RWPE1 (cell line): ENCODE data around the gene PABPN1L.

Experiments
- CTCF ChIA-PET: fragments of 350-600 bp; sonication (Branson Sonifier 250); formaldehyde crosslinking; extraction: SDS; loops from one replicate; lab custom pipeline; 2021; lab: Yijun Ruan, JAX
- POLR2A ChIA-PET: fragments of 400-600 bp; formaldehyde crosslinking; extraction: SDS; loops from one replicate; lab custom pipeline; 2020; ENCODE audit warnings: antibody characterized with exemption; ENCODE audit not compliant: low non-redundant PET; lab: Yijun Ruan, JAX
- DNase-seq: peaks from one replicate; pipeline ENCODE4 v3.0.0; 2012; ENCODE audit warnings: low spot score
- H3K27ac ChIP-seq: fragments of 450-650 bp; 2 replicates; pipeline ENCODE4 v1.5.1; 2017
- TF ChIP-seq, protein P1 (sequence below): fragments of 450-650 bp; conservative IDR thresholded peaks from 2 replicates; pipeline ENCODE4 v1.5.1; 2017; ENCODE audit warnings: low read depth, mild to moderate bottlenecking

The PABPN1L gene, protein sequence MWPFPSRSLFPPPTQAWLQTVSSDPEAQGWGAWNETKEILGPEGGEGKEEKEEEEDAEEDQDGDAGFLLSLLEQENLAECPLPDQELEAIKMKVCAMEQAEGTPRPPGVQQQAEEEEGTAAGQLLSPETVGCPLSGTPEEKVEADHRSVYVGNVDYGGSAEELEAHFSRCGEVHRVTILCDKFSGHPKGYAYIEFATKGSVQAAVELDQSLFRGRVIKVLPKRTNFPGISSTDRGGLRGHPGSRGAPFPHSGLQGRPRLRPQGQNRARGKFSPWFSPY

DNA sequence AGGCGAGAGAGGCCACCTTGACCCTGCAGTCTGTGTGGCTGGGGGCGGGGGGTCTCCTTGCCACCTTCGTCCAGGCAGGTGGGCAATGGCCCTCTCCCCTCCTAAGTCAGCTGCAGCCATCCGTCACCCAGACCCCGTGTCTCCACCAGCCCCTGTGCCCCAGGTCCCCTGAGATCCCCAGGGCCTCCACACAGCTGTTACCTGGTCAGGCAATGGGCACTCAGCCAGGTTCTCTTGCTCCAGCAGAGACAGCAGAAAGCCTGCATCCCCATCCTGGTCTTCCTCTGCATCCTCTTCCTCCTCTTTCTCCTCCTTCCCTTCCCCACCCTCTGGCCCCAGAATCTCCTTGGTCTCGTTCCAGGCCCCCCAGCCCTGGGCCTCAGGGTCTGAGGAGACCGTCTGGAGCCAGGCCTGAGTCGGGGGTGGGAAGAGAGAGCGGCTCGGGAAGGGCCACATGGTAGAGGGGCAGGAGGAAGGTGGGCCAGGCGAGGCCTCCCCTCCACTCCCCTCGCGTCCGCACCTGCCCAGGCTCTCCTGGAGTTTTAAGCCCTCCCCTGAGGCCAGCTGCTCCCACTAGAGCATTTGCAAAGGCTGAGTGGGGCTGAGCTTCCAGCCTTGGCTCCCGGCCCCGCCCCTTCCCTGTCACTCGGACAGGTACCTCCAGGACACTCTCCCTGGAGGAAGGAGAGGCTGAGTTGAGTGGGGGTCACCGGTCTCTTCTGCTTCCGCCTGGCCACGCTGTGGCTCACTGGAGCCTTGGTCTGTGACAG lies at the start of gene PABPN1L:
Gene PABPN1L (minus strand): TSS at position 510 of the 770 bp plus-strand sequence. CDS start 54 bp downstream, at position 456.
- ChIA-PET CTCF (no interaction called here), POLR2A (no interaction called here)
- DNase-seq: no peak

DNA sequence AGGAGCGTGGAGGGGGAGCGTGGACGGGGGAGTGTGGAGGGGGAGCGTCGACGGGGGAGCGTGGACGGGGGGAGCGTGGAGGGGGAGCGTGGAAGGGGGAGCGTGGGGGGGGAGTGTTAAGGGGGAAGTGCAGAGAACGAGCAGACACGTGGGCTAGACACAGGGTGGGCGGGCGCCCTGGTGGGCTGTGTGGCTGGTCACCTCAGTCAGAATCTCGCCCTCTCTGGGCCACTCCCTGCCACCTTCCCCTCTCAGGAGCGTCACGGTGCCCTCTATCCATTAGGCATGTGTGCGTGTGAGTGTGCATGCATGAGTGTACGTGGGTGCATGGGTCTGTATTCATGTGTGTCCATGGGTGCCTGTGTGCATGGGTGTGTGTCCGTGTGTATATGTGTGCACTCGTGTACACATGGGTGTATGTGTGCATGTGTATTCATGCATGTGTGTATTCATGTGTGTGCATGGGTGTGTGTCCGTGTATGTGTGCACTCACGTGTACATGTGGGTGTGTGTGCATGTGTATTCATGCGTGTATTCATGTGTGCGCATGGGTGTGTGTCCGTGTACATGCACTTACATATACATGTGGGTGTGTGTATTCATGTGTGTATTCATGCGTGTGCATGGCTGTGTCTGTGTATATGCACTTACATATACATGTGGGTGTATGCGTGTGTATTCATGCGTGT lies 49.3 kb upstream of the PABPN1L start:
- POLR2A ChIA-PET: no interaction called here
- no peak overlapping the region for H3K27ac ChIP-seq
- CTCF ChIA-PET: no interaction called here
- no peak for DNase-seq
- TF ChIP-seq, protein P1, sequence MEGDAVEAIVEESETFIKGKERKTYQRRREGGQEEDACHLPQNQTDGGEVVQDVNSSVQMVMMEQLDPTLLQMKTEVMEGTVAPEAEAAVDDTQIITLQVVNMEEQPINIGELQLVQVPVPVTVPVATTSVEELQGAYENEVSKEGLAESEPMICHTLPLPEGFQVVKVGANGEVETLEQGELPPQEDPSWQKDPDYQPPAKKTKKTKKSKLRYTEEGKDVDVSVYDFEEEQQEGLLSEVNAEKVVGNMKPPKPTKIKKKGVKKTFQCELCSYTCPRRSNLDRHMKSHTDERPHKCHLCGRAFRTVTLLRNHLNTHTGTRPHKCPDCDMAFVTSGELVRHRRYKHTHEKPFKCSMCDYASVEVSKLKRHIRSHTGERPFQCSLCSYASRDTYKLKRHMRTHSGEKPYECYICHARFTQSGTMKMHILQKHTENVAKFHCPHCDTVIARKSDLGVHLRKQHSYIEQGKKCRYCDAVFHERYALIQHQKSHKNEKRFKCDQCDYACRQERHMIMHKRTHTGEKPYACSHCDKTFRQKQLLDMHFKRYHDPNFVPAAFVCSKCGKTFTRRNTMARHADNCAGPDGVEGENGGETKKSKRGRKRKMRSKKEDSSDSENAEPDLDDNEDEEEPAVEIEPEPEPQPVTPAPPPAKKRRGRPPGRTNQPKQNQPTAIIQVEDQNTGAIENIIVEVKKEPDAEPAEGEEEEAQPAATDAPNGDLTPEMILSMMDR: no peak

More for the DNA sequence above, at the start of gene PABPN1L:
- TF ChIP-seq, protein P1: no peak
- H3K27ac ChIP-seq: no peak within 1 kb of the TSS

DNA sequence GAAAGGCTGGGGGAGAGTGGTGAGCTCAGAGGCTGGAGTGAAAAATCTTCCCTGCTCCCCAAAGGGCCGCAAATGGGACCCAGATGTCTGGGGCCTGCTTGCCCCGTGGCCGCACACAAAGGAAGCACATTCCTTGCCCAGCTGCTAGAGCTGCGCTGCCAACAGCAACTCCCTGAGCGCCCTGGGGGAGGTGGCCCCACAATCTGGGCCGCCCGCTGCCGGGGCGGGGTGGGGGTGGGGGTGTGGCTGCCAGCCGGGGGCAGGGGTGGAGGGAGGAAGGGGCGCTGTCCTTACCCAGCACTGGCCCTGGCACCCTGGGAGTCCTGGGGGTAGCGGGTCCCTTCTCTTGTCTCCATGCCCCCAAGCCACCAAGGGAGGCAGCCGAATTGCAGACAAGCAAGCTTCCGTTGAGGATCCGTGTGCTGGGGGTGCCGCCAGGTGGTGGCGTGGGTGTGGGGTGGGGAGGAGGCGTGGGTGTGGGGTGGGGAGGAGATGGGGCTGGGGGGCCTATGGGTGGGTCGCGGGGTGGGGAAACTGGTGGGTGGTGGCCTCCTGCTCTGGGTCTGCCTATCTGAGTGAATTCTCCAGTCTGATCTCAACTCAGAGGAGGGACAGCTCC lies 48.4 kb upstream of the PABPN1L start:
- CTCF ChIA-PET: no interaction called here
- H3K27ac ChIP-seq: peak overlapping the region; percentile 62
- POLR2A ChIA-PET: interaction anchor here (0.6 kb wide), 1 partner anchor 60 kb away, joined by 3 read pairs; no protein-coding TSS in a partner anchor
- DNase-seq: no peak
- TF ChIP-seq, protein P1: no peak

DNA sequence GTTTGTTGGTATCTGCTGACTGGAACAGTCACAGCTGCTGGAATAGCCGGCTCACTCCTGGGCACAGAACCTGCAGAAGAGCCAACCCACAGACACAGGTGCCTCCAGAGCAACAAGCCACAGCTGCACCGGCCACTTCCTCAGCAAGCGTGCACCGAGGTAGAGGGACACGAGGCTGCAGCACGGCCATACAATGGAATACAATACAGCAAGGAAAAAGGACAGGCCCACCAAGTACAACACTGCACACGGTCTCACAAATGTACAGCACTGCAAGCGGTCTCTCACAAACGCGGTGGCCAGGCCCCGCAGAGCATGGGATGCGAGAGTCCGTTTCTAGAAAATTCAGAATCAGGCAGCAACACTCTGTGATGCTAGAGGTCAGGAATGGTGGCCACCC lies 47.4 kb upstream of the PABPN1L start:
- ChIA-PET POLR2A (no interaction called here), CTCF (no interaction called here)
- TF ChIP-seq, protein P1: no peak
- no peak overlapping the region for H3K27ac ChIP-seq
- no peak for DNase-seq

DNA sequence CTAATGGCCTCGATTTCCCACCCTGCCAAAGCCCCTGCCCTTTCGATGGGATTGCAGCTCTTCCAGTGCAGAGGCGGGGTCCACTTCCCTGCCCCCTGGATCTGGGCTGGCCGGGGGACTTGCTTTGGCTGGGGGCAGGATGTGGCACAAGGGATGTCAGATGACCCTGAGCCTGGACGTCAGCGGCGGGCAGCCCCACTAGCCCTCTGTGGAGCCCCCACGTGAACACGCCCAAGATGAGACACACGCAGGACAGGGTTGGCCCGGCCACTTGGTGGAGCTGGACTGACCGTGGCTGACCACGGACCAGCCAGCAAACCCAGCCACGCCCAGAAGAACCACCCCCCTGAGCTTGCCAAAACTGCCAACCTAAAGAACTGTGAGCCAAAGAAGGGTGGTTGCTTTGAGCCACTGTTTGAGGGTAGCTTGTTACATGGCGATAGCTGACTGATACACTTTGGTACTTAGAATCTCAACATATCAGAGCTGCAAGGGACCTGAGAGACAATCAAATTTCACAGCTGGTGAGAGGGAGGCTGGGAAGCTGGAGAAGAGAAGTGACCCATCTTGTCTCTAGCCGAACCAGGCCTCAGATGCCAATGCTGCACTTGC lies 46.6 kb upstream of the PABPN1L start:
- H3K27ac ChIP-seq: no peak overlapping the region
- CTCF ChIA-PET: interaction anchor here (0.7 kb wide), 1 partner anchor 36 kb away, joined by 3 read pairs; no protein-coding TSS in a partner anchor
- no peak for DNase-seq
- POLR2A ChIA-PET: no interaction called here
- TF ChIP-seq, protein P1: no peak
